Hematopoietic multipotent progenitor cell treated with erythropoietin and hydrocortisone succinate and interleukin-3 and kit ligand, for 4 days (in vitro differentiated cells): Measurements from ENCODE around the gene ZBTB33.

Experiments
- DNase-seq: peaks from one replicate; pipeline ENCODE4 v3.0.0-alpha.2; 2015

ZBTB33 gene, protein sequence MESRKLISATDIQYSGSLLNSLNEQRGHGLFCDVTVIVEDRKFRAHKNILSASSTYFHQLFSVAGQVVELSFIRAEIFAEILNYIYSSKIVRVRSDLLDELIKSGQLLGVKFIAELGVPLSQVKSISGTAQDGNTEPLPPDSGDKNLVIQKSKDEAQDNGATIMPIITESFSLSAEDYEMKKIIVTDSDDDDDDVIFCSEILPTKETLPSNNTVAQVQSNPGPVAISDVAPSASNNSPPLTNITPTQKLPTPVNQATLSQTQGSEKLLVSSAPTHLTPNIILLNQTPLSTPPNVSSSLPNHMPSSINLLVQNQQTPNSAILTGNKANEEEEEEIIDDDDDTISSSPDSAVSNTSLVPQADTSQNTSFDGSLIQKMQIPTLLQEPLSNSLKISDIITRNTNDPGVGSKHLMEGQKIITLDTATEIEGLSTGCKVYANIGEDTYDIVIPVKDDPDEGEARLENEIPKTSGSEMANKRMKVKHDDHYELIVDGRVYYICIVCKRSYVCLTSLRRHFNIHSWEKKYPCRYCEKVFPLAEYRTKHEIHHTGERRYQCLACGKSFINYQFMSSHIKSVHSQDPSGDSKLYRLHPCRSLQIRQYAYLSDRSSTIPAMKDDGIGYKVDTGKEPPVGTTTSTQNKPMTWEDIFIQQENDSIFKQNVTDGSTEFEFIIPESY

DNA sequence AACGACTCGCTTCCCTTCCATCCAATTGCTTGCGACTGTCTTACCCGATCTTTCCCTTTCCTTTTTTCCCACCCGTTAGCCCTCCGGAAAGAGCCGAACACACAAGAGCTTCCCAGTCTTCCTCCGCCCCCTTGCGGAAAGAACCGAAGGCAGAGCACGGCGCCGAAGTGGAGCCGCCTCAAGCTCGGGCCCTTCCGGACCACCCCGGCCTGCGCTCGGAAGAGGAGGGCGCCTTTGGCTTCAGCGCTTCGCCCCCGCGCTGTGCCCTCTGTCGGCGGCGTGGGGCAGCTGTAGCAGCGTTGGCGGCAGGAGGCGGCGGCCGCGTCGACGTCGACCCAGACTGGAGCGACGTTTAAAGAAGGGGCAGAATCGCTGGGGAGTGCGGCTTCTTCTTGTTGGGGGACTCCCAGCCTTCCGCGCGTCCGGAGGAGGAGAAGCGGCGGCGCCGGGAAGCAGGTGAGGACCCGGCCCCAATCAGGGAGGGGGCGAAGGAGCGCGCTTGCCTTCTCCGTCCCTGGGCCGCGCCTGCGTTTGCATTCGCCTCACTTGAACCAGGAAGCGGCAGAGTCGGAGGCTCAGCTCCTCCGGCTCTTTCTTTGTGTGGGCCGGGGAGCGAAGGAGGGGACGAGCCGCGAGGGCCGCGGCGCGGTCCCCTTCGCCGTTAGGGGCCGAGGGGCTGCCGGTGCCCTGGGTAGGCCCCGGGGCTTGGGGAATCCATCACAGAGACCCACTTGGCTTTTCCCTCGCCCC lies at the start of gene ZBTB33:
Gene ZBTB33, plus strand, starts transcription at position 291 of the 750 bp plus-strand sequence. CDS start 2,604 bp downstream, outside the sequence.
- DNase-seq: peak; percentile 97

DNA sequence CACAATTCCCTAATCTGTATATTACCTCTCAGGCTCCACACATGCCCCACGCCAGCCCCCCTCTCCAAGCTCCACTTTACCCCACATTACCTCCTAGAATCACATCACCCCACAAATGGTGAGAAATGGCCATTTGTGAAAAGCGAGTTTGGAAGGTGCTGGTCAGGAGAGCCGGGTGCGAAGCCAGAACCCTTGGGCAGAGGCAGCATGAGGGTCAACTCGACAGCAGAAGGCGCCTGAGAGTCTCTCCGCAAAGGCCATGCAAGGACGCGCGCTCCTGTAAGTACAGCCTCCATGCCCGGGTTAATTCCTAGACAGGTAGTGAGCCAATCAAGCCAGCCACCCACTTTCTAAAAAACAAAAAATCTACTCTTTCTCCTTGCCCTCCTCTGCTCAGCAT lies 49.8 kb upstream of the ZBTB33 start:
- DNase-seq: no peak

DNA sequence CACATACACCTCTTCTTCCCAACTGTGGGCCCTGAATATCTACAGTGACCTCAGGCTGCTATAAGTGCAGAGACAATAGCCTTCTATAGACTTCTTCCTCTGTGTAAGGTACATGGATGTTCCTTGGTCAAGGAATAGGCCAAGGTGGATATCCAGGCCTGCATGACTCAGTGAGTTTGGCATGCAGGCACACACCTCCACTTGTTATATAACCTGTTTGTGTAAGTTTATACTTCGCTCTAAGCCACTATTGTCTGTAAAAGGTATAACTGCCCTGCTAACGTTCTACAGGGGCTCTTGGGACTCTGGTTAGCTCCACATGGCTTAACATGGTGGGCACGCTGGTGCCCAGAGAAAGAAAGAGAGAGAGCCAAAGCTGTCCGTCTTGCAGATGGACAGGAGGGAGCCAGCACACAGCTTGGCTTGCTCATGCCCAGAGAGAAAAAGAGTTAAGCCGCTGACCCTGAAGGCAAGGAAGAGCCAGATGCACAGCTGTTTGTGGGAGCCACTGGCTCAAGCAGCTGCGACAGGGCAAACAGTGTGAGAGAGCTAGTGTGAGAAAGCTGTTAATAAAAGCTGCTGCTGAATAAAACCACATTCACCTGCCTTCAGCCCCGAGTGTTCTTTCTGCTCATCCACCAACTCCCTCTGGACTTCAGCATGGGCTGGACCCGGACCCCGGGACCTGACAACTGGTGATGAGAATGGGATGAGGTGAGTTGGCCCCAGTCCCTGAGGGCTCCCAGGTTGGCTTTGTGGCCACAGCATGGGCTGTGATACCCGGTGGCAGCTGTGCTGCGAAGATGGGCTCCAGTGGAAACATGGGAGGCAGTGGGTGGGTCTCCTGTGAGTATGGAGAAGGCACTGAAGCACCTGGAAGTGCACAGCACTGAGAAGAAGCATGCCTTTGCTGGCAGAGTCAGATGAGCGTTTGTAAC lies 44.5 kb upstream of the ZBTB33 start:
- no peak for DNase-seq

DNA sequence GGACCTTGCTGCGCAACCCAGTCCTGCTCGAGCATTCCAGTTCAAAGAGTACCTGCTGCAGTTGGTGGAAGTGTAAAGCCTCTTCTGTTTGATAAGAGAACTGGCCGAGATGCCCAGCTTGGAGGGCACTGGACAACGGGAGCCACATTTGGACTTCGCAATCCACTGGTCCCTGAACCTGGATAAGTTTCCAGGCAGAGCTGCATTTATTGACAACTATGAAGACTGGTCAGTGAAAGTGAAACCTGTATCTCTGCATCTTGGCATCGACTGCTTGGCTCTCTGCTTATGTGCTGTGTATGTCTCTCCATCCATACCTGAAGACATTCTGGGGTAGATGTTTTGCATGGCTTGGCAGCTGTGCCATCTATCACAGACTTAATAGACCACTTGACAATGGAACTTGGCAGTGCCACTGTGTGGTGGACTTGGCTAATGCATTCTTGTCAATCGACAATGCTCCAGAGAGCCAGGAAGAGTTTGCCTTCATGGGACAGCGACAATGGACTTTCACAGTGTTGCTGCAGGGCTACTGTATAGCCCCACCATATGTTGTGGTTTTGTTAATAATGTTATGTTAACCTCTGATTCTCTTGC lies 43.5 kb upstream of the ZBTB33 start:
- DNase-seq: no peak

DNA sequence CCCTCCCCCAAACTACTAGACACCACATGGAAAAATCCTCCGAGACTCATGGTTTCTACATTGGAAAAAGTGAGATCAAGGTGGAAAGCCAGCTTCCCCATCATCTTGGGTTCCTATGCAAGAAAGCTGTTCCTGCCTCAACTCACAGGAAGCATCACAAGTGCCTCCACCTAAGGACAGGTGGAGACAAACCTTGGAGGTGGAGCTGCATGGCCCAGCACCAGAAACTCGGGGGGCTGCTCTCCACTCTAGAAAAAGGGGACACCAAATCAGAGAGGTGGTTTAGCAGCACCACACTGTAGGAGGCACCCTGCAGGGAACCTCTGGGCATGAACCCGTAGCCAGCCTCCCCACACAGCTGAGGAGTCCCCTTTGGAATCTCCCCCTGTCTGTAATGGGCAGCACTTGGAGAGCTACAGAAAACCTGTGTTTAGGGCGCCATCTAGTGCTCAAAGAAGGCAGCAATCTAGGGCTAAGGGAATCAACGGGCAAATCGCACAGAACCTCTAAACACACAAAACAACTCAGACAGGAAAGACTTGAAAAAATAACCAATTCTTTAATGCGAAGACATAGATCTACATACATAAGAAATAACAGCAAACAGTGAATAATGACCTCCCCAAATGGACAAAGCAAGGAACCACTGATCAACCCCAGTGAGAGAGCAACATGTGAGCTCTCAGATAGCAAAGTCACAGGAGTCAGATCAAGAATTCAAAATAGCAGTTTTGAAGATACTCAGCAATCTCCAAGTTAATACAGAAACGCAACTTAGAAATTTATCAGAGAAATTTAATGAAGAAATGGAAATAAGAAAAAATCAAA lies 37.0 kb upstream of the ZBTB33 start:
- DNase-seq: peak; percentile 77

DNA sequence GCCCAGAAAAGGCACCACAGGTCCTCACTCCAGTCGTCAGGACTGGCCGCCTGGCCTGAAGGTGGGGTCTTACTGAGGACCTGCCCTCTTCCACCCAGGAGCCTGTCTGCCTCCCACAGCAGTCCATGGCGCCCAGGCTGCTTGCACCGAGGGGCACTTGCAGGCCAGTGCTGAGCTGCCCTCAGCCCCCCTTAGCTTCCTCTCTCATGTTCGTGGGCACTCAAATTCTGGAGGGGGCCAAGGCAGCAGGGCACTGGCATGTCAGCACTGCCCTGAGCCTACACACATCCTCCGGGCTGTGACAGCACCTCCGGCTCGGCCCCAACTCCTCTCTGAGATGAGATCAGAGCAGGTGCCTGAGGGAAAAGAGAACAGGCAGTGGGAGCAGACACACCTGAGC lies 27.2 kb upstream of the ZBTB33 start:
- DNase-seq: no peak

DNA sequence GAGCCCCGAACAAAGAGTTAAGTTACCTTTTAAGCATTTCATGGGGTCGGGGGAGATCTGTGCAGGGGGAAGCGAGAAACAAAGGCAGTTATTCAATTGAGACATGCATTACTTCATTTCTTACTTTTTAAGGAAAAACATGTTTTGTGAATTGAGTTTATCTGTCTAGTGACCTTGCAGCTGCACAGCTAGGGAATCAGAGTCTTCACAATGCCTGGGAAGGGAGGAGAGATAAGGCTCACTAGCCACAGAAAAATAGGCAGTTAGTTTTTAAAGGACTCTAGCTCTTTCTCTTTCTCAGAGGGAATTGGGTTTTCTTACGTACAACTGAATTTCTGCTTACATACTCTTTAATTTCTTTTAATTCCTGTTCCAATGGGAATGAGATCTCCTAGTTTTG lies 26.2 kb upstream of the ZBTB33 start:
- DNase-seq: peak; percentile 70

DNA sequence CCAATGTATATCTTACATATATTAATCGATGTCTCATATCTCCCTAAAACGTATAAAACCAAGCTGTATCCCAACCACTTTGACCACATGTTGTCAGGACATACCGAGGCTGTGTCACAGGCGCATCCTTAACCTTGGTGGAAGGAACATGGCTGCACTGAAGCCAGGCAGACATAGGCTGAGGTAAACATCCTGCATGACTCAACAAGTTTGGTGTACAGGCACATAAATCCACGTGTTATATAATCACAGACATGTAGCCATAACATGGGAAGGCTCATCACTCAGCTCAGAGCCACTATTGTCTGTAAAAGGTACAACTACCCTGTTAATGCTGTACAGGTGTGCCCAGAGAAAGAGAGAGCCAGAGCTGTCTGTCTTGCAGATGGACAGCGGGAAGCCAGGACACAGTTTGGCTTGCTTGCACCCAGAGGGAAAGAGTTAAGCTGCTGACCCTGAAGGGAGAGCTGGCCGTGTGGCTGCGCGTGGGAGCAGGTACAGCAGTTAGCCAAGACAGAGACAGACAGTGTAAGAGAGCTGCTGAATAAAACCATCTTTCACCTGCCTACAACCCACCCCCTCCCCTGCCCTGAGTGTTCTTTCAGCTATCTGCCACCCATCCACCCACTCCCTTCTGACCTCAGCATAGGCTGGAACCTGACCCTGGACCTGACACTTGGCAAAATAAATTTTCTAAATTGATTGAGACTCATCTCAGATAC lies 22.3 kb upstream of the ZBTB33 start:
- DNase-seq: no peak

DNA sequence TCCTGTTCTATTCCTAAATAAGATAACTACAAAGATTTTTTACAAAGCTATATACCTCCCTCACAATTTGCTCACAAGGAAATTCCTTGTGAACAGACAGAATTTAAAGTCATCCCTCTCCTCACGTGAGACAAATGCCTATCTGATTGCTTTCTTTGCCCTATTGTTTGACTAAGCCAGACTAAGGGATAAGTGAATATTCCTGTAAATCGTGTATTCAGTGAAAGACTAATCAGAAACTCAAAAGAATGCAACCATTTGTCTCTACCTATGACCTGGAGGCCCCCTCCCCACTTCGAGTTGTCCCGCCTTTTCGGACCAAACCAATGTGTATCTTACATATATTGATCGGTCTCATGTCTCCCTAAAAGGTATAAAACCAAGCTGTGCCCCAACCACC lies 15.3 kb upstream of the ZBTB33 start:
- no peak for DNase-seq

DNA sequence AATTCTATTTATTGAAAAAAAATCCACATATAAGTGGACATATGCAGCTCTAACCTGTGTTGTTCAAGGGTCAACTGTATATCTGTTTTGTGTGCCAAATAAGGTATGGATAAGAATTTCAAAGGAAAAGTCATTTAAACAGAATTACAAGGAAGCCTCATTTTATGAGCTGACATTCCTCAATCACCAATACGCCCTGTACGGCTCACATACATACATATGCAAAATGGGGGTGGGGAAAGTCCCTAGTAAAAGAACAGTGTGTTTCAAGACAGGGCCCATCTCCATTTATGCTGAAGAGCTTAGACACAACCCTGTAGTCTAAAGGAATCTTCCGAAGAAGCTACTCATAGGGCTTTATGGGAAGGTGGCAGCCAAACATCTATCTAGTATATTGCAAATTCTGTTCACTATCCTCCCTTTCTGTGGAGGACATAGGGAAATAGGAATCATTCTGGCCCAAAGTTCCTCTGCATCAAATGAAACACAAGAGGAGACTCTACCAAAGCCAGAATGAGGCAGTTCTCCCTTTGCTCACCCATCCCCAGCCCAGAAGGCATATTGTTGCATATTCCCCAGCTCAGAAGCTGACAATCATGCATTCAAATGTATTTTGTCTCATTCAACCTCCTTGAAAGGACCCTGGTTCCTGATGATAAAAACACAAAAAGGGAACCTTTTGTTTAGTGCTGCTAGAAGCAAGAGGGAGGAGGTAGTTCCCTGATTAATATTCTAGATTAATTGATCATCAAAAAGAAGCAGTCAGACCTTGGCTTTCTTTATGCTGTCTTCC lies 13.7 kb upstream of the ZBTB33 start:
- DNase-seq: peak; percentile 32

DNA sequence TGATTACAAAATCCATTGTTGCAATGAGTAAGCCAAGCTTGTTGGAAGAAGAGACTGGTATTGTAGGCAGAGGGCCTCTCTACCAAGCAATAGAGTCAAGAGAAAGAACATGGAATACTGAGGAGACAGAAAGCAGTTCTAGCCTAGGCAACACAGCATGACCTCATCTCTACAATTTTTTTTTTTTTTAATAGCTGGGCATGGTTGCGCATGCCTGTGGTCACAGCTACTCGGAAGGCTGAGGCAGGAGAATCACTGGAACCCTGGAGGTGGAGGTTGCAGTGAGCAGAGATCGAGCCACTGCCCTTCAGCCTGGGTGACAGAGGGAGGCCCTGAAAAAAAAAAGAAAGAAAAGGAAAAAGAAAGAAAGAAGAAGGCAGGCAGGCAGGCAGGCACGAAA lies 11.7 kb upstream of the ZBTB33 start:
- no peak for DNase-seq

DNA sequence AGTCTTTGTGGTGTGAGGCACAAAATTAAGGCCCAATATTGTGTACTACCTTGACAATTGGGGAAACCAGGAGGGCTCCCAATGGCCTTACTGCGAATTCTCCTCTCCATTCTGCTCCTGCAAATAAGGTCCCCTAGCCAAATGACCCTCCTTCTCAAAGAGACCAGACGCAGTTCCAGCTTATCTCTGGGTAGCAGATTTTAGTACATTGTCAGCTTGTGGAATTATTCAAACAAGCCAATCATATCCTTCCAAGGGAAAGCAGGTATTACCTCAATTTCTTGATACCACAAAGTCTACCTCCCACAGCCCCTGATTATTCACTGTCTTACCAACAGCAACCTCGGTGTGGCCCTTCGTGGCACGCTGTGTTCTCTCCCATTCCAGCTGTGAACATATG lies 7.8 kb upstream of the ZBTB33 start:
- DNase-seq: peak; percentile 36

DNA sequence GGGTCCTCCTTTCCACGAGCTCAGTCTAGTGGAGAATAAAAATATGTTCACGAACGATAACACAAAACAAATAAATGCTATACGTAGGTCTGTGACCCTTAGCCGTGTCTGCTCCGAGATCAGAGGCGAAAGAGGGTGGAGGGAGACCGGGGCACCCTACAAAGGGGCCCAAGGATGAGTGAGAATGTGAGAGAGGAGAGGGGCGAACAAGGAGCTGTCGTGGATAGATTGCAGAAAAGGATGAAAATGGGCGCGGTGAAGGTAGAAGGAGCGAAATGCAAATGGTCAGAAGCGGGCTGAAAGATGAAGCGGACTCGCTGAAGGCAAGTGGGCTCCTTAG lies 6.2 kb upstream of the ZBTB33 start:
- no peak for DNase-seq

DNA sequence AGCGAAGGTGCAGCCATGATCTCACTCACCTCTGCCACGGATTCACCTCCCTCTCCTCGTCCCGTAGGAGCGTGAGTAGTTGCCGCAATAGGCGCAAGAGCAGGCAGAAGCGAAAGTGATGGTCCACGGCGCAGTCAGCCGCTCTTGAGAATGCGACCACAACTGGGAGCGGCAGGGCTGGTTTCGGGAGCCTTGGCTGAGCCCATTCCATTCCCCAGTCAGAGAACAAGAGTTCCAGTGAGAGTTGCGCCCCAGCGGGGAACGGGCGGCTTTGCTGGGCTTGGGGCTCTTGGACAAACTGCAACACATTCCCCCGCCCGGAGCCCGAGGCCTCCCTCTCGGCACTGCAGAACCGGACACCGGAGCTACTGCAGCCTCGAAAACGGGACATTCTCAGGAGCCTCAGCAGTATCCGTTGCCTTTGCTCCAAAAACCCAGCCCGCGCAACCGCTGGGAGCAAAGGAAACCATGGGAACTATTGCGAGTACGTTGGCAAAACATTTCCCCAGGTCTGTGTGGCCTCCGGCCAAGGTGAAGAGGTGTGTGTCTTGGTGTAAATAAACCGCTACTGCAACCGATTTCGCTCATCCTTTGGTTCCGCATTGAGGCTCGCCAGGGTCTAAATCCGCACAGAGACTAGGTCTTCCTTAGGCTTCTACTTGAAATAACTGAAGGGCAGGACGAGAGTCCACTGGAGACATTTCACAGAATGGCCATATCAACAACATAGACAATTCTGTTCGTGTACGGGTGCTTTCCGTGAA lies 5.7 kb upstream of the ZBTB33 start:
- DNase-seq: peak; percentile 87

DNA sequence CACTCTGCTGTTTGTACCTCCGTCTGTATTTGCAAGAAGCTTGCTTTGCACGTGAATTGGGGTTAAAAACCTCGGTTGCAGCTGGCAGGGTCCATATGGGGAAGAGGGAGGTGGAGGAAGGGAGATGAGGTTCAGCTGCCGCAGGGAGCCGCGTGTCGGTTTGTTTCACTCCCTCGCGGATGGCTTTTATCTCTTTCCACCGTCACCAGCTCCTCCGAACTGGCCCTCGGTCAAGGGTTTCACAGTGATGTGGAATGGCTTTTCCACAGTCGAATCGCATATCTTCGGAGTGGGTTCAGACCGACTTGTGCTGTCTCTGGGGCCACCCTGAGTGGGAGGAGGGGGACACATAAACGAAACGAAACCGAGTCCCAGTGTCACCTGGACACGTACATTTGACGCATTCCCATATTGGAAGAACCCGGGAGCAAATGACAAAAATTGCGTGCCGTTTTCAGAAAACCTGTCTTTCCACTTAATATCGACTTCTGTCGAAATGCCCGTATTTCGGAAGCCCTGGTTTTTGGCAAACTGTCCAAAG lies 929 bp downstream of the ZBTB33 start:
- peak; percentile 76 for DNase-seq

DNA sequence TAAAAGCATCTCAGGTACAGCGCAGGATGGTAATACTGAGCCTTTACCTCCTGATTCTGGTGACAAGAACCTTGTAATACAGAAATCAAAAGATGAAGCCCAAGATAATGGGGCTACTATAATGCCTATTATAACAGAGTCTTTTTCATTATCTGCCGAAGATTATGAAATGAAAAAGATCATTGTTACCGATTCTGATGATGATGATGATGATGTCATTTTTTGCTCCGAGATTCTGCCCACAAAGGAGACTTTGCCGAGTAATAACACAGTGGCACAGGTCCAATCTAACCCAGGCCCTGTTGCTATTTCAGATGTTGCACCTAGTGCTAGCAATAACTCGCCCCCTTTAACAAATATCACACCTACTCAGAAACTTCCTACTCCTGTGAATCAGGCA lies 3.2 kb downstream of the ZBTB33 start:
- no peak for DNase-seq

DNA sequence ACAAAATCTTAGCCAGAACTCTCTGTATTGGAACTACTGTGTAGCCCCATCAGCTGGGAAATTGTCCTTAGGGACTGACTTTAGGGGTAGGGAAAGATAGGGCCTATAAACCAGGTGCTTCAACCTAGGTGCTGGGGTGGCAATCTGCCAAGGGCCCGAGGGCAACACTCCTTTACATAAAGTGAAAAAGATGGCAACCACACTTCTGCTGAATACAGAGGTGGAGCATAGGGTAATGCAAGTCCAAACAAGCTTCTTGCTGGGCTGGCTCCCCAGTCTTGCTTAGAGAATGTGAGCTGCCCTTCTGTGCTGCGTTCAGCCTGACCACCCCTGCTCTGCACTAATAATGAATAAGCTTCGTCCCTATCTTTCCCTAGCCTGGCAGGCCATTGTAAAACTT lies 9.8 kb downstream of the ZBTB33 start:
- DNase-seq: no peak

DNA sequence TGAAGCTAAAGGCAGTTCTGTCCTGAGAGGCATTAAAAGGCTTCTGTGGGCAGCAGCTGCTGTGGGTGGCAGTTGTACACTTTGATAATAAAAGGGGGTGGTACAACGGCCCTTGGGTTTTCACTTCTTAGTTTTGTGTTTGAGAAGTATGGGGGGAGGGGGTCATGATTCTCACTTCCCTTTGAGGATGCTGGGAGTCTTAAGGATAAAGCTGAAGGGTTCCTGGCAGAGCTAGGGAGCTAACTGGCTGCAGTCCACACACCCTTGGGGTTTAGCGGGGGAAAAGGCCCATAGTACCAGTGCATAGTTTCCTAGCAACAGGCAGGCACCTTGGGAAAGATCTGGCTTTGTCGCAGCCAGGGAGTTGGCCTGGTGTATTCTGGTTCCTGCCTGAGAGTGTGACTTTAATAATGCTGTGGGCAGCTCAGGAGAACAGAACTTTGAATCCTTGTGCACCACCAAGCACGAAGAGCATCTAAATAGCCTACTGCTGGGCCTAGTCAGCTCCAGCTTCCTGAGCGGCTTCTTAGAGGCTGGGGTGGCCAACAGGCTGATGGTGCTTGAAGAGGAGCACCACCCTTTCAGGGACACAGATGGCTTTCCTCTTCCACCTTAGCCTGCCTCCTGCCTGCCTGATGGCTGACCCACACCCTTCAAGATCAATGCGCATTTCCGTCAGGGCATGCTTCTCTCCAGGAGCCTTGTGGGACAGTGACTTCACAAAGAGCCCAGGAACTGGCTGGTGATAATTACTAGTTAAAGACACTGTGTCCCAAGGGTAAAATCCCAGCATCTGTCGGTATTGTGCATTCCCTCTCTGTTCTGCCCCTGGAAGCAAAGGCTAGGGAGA lies 12.5 kb downstream of the ZBTB33 start:
- DNase-seq: peak; percentile 76
